HG03558 (cell line): ENCODE data around the gene MDM4.
"Not testable (repeated sequence)": the region's sequence is repeated elsewhere in the genome, so short reads cannot be mapped to it uniquely, and the experiment has no call there.

ENCODE experiments used
- ATAC-seq: cut with Tn5 transposase; IDR thresholded peaks from one replicate; pipeline ENCODE4 v1.9.1; 2021; ENCODE audit warnings: moderate number of reproducible peaks; ENCODE audit not compliant: unreplicated experiment; ENCODE audit errors: extremely low read depth

MDM4 gene

DNA sequence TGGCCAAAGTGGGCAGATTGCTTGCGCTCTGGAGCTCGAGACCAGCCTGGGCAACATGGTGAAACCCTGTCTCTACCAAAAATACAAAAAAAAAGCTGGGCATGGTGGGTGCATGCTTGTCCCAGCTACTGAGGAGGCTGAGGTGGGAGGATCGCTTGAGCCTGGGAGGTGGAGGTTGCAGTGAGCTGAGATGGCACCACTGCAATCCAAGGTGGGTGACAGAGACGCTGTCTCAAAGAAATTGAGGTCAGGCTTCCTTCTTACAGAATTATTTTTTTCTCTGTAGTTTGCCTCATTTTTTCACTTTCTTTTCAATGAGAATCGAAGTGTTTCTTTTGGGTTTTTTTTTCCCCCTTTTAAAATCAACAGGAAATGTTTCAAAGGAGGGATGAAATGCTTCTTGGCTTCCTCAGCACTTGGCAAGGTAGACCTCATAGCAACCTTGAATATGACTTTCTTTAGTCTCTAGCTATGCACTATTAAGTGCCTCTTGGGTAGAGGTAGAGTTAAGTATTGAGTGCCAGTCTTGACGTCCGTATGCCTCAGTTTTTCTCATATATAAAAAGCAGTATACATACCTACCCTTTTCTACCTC, 40.3 kb downstream of the MDM4 start:
- ATAC-seq, result no peak

DNA sequence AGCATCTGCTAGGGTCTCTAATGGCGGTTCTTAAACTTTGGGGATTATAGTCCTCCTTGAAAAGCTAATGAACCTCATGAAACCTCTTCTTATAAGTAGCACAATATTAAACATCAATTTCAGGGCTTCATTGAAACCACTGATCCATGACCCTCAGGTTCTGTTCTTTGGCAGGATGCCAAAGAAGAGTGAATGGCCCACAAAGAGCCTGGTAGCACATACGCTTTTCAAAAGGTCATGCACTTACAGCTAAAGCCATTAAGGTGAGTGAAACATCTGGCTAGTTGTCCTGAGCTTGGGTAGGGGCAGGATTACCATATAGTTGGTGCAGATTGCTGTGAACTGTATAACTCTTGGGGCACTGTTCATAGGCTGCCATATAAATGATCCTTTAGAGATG, 42.3 kb downstream of the MDM4 start:
- ATAC-seq, result no peak

DNA sequence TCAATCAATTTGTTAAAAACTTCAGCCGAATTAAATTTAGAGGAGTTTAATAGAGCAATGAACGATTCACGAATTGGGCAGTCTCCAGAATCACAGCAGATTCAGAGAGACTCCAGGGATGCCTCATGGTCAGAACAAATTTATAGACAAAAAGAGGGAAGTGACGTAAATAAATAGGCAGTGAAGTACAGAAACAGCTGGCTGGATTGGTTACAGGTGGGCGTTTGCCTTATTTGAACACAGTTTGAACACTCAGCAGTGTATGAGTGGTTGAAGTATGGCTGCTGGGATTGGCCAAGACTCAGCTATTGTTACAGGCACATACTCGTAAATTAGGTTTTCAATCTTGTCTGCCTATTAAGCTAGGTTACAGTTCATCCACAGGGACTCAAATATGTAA, 43.8 kb downstream of the MDM4 start:
- not testable (repeated sequence) for ATAC-seq

DNA sequence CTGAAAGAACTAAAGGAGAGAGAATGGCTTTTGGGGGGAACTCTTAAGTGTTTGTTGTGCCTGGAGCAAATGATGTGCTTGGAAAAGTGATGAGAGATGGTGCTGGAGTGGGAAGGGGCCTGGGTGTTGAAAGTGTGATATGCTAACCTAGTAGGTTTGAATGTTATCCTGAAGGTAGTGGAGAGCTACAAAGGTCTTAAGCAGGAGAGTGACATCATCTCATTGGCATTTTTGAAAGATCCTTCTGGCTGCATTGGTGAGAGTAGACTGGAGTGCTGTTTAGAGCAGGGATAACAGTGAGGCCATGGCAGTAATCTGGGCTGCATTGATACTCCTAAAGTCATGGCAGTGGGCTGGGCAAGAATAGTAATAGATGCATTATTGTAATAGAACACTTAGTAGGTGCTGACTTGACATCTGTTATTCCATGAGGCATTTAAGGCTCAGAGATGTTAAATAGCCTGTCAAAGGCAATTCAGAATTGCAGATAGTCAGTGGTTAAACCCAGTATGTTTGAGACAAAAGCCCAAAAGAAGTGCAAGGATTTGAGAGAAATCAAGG, 44.5 kb downstream of the MDM4 start:
- ATAC-seq, result no peak

DNA sequence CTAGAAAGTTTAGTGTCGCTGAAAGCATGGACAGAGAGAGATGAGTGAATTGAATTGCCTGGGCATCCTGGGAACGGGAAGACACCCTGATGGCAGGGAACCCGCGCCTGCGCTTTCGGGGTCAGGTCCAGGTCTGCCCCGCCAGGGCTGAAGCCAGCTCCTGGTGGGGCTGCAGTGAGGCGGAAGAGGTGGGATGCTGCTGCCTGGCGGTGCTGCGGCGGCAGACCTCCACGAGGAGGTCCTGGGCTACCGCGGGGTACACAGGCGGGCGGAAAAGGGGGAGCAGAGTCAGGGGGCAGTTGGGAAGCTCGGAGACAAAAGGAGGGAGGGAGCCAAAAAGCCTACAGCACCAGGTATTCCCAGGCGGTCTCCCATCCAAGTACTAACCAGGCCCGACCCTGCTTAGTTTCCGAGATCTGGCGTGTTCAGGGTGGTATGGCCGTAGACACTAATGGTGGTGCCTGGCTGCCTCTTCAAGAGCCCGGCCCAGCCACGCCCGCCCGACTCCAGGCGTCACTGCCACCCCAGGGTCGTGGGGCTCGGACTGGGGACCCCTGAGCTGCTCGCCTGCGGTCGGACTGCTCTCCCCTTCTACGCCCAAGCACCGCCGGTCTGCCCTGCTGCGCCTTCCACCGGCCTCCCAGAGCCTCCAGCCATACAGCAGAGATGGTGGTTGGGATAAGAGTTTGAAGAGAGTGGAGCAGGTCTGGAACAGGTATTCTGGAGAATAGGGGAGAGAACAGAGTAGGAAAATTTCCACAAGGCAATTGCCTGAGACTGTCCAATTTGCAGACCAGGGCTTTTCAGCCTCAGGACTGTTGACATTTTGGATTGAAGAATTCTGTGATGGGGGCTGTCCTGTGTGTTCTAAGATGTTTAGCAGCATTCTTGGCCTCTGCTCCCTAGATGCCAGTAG, 46.1 kb downstream of the MDM4 start:
- no peak for ATAC-seq

DNA sequence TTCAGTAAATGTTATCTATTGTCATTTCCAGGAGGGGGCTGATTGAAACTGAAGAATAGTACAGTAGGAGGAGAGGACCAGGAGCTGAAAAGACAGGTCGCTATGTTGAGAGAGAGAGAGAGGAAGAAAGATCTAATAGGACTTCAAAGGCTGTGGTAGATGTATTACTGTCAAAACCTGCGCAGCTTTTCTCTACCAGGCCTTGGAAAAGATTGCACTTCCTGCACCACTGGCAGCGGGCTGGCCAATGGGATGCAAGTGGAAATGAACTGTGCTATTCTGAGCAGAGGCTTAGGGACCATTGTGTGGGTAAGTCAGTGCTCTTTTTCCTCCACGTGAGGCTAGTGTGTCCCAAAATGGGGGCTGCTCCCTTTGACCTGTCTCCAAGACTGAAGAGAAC, 47.1 kb downstream of the MDM4 start:
- no peak for ATAC-seq

DNA sequence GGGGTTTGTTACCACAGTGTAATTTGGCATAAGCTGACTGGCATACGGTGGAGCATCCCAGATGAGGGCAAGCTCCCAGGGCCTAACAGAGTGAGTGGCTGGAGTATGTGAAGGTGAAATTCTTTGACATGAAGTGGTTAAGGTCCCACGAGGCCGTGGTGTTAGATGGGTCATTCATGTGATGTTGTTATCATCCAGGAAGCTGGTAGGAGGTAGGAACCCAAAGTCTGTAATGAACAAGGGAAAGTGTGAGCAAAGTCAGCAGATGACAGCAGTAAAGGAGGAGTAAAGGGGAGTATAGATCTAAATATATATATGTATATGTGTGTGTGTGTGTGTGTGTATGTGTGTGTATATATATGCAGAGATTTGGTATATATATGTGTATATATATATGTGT, 47.6 kb downstream of the MDM4 start:
- ATAC-seq, result no peak

DNA sequence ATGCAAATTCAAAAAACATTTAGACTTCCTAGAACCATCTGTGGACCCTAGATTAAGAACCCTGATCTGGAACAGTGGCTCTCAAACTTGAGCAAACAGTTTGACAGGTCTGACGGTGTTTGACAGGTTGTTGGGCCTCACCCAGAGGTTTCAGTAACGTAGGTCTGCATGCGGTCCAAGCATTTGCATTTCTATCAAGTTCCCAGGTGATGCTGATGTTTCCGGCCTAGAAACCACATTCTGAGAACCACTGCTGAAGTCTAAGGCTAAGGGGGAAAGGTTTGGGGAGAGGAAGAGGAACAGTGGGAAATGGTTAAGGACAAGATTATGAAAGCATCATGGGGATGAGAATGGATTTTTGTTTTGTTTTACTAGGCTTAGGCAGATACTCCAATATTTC, 48.6 kb downstream of the MDM4 start:
- ATAC-seq, result peak; percentile 74

DNA sequence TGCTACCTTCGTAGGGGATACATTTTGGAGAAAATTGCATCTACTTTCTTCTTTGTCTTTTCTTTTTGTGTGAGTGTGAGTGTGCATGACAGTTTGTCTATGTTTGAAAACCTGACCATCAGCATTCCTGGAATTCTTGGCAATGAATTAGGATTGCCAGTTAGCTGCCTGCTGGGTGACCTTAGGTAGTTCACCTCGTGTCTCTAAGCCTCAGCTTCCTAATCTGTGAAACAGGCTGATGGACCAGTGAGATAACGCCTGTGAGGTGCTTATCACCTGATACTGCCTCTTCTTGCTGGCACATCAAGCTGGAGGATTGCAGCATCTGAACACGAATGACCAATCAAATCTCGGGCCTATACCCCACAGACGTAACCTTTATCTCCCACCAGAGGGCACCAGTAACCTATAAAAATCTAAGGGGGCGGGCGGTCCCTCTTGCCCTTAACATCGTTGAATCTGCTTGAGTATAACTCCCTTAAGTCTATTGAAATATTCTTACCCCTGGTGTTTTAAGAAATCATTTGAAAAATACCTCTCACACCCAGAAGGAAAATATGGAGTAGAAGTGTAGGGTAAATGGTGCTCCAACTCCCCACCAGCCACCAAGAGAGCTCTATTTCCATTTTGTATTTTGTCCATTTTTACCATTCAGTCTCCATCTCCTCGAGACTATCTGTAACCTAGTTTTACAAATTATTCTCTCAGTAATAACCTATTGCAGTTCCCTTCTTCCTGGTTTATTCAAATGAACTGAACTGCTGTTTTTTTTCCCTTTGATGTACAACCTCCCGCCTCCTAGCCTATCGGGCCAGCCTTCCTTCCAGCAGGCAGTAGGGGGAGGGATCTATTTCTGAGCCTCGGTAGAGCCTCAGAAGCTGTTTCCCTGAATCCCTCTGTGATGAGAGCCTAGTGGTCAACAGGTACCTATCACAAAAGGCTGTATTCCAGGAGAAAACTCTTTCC, 49.7 kb downstream of the MDM4 start:
- no peak for ATAC-seq

DNA sequence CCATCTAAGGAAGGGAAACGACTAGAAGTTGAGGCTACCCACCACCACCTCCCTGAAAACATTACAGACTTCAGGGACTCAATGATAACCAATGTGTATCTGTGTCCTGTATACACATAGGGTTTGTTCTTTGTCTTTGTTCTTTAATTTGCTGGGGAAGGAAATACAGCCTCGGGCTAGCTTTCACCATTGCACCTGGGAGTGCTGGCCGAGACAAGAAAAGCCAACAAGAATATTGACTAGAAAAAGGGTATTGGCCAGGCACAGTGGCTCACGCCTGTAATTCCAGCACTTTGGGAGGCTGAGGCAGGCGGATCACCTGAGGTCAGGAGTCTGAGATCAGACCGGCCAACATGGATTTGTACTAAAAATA, 50.4 kb downstream of the MDM4 start:
- ATAC-seq, result no peak

DNA sequence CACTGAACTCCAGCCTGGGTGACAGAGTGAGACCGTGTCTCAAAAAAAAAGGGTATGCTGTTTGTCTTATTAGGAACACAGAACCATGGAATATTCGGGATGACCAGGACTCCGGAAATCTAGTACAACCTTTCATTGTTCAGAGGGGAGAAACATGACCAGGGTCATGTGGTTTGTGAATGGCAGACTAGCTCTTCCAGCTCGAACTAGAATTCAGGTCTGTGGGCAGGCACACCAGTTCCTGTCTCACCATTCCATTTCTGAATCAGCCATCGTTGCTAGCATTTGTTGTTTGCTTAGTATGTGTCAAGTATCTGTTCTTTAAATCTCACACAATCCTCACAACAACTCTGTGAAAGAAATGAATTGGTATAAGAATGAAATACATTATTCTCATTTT, 50.9 kb downstream of the MDM4 start:
- no peak for ATAC-seq

DNA sequence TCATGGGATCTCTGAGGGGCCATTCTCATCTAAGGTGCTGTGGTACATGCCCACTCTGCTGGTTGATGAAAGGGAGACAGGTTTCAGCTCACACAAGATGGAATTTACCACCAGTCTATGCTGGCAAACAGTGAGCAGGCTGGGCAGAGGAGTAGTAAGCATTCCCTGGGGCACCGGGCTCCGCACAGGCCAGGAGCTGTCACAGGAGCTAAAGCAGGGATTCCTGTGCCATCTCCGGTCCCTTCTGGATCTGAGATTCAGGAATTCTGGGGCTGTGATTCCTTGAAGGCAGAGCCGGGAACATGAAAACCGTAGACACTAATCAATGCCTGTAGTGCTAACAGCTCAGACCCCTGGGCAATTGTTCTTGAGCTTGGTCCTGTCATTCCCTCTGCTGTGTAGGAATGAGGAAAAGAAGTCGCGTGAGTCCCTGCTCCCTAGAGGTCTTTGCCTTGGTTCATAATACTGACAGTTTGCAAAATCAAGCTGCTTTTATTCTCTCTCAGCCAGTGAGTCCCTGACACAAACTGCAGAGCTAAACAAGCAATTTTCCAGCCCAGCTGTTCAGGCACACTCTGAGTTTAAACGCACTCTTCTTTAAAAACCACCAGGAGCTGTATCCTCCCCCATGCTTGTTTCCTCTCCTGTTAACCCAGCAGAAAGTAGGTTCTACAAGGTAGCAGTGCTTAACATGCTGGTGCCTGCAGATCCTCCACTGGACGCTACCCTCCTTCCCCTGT, 52.5 kb downstream of the MDM4 start:
- ATAC-seq, result no peak

DNA sequence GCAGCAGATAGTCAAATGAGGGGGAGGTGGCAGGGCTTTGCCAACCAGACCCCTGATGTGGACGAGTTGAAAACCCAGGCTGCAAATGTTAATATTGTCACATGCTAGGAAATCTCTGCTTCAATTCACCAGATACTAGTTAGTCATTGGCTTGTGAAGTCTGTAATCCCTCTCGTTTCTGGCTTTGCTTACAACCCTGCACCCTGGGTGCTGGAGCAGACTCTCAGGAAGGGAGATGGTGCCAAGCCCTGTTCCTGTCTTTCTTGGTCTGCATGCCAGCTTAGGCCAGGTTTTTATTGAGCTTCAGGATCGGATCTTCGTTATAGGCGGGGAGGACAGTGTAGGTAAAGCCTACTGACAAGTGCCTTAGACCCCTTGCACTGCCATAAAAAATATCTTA, 53.3 kb downstream of the MDM4 start:
- no peak for ATAC-seq

DNA sequence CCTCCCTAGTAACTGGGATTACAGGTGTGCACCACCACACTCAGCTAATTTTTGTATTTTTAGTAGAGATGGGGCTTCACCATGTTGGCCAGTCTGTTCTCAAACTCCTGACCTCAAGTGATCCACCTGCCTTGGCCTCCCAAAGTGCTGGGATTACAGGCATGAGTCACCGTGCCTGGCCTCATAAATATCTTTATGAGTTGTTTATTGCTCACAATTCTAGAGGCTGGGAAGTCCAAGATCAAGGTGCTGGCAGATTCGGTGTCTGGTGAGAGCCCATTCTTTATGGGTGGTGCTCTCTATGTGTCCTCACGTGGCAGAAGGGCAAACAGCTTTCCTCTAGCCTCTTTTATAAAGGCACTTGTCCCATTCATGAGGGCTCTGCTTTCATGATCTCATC, 53.8 kb downstream of the MDM4 start:
- ATAC-seq, result not testable (repeated sequence)

DNA sequence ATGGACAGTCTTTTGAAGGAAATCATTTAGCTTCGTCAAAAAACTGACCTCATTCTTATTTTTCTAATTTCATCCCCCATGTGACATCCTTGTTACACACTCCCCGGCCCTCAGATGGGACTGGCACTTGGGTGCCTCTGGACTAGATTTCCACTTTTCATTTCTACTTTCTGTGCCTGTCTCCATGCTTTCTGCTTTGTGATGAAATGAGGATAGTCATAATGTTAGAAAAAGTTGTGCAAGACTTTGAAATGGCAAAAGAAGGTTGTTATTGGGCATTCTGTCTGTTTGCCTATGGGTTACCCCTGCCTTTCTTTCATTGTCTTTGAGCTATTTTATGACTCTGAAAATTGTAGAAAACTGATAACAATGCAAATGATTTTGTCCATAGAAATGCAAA, 54.9 kb downstream of the MDM4 start:
- no peak for ATAC-seq

DNA sequence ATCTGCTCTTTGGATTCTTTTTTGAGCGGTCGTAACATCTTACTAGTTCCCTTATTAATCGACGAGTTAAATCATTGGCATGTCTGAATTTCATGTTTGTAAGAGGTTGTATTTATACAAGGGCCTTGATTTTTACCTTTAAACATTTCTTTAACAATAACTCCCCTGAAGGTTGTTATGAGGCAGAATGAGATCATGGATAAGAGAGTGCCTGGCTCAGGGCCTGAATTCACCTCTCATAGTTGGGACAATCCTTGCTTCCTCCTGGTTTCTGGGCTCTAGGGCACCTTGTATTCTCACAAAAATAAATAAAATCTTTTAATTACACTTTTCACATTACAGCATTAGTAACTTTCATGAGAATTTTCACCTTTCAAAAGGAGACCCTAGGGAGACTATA, 55.4 kb downstream of the MDM4 start:
- ATAC-seq, result no peak

DNA sequence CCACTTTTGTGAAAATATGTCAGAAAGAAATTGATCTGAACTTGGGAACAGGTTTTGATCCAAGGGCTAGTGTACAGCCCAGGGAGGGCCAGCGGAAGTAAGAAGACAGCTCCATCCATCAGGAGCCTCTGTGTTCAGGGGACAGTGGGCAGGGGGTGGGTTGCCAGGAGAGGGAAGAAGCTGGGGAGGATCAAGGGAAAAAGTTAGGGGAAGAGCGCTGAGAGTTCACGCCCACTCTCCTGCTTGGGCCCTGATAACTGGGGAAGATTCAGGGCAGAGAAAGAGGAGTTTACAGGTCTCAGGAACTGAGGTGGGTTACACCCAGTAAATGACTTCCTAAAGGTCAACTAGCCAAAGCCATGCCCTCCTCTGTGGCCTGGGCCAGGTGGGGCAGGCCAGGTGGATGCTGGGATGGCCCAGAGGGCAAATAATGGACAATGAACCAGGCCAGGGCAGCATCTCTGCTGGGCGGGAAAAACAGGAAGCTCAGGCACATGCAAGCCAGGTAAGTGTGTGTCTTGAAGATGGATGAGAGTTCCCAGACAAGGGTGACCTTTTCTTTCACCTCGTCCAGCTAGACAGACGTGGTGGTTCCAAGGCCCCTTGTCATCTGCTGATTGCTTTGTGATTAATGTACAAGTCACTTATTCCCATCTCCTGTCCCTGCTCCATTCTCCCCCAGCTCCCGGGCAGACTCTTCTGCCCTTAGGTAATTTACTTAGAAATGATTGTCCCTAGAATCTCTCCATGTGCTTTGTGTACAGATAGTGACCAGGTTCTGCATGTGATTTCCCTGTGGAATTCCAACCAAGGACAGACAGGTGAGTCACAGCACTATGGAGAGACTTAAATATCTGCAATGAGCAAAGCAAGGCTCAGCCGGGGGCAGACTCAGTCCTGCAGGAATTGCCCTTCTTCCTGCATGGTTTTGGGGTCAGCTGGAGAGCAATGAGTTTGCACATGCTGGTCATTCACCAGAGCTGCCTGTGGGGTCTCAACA, 57.0 kb downstream of the MDM4 start:
- no peak for ATAC-seq

DNA sequence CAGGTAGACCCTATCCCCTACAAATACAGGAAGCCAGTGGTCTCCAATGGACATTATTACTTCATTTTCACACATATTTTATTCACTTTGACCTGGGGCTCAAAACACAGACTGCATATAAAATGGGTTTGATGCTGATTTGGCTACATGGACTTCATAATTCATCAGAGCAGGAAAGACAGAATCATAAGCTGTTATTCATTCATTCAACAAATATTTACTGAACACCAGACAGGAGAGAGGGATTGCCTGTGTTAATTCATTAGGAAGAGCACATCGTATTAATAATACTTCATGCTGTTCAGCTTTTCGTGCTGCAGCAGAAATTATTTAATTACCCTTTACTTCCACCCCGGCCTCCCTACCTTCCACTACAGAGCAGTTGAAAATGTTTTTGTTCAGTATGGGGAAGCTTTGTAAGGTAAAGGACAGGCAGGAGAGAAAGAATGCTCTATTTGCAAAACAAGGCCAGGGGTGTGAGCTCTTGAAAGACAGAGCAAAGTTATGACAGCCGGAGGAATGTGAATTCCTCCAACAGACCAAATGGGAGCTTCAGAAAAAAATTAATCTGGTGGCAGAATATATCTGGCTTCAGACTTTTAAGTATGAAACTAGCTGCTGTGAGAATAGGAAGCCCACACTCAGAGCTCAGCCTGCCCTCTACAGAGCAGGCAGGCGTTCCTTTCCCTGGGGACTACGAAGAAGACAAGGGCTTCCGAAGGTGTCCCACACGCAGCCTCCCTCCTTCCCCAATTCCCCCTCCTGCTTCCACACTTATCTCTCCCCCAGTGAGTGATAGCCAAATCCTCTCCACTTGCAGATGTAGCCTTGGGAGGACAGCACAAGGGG, 58.0 kb downstream of the MDM4 start:
- ATAC-seq, result no peak
